Endothelial cell (in vitro differentiated cells): ENCODE measurements around the gene CABP7. TPM values are rescaled to one million over a fixed set of nuclear protein-coding genes. Genes with fewer than 3 reads are reported as not detected.
A peak's percentile ranks its signal among the peaks of the same experiment; 100 is the strongest.

Experiments used
- DNase-seq: peaks from one replicate; pipeline ENCODE4 v3.0.0; 2021; ENCODE audit warnings: low spot score
- H3K27ac Mint-ChIP-seq: one replicate; pipeline ENCODE4 v1.8.0; 2021; ENCODE audit warnings: mixed read lengths, inconsistent platforms; ENCODE audit not compliant: unreplicated experiment
- H3K27me3 Mint-ChIP-seq: one replicate; pipeline ENCODE4 v1.8.0; 2021; ENCODE audit warnings: mild to moderate bottlenecking, moderate library complexity, mixed read lengths, inconsistent platforms; ENCODE audit not compliant: unreplicated experiment
- H3K36me3 Mint-ChIP-seq: one replicate; pipeline ENCODE4 v1.8.0; 2021; ENCODE audit warnings: mild to moderate bottlenecking, low read depth, mixed read lengths, inconsistent platforms; ENCODE audit not compliant: unreplicated experiment
- H3K4me1 Mint-ChIP-seq: one replicate; pipeline ENCODE4 v1.8.0; 2021; ENCODE audit warnings: mild to moderate bottlenecking, mixed read lengths, inconsistent platforms; ENCODE audit not compliant: unreplicated experiment
- H3K4me3 Mint-ChIP-seq: one replicate; pipeline ENCODE4 v1.8.0; 2021; ENCODE audit warnings: mild to moderate bottlenecking, mixed read lengths, inconsistent platforms; ENCODE audit not compliant: unreplicated experiment
- H3K9me3 Mint-ChIP-seq: one replicate; pipeline ENCODE4 v1.8.0; 2021; ENCODE audit warnings: mixed read lengths, inconsistent platforms; ENCODE audit not compliant: unreplicated experiment
- total RNA-seq: library from RNA; stranded (reverse); fragmentation: NEBNext Ultra II Directional; extraction: Animal tissue kit (Norgen Biotek cat#: 25700); gene quantifications from one replicate; pipeline ENCODE4 v1.2.1, GENCODE V29; 2021; ENCODE audit not compliant: unreplicated experiment
- TF ChIP-seq, protein P1 (sequence below): fragments of 200-600 bp; sonication (generic); IDR thresholded peaks from one replicate; pipeline ENCODE4 v1.5.0; 2021; ENCODE audit warnings: antibody characterized with exemption; ENCODE audit not compliant: unreplicated experiment

The CABP7 gene
- total RNA-seq, 1 donor from 2014 or later = not detected

DNA sequence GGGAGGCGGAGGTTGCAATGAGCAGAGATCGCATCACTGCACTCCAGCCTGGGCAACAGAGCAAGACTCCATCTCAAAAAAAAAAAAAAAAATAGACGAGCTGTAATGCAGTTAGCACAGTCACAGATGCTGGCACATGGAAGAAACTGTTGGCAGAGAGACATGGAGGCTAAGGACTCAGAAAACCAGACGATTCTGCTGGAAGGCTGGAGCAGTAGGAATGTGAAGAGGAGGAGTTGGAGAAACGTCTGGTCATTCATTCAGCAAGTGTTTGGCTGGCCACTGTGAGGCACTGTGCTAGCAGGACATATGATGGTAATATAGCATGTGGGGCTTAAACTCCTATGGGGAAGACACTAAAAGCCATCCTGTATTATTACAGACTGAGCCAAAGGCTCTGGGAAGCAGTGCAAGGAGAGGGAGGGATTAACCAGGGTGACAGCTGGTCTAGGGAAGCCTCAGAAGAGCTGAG lies 52.4 kb downstream of the CABP7 start:
- Mint-ChIP-seq H3K36me3 (peaks cover 4% of the 10 kb centered on the region), H3K9me3 (no peaks in the 10 kb centered on the region), H3K4me1 (peaks cover 14% of the 10 kb centered on the region), H3K27me3 (no peaks in the 10 kb centered on the region), H3K4me3 (no peak overlapping the region), H3K27ac (no peak overlapping the region)
- no peak for DNase-seq
- TF ChIP-seq, protein P1, sequence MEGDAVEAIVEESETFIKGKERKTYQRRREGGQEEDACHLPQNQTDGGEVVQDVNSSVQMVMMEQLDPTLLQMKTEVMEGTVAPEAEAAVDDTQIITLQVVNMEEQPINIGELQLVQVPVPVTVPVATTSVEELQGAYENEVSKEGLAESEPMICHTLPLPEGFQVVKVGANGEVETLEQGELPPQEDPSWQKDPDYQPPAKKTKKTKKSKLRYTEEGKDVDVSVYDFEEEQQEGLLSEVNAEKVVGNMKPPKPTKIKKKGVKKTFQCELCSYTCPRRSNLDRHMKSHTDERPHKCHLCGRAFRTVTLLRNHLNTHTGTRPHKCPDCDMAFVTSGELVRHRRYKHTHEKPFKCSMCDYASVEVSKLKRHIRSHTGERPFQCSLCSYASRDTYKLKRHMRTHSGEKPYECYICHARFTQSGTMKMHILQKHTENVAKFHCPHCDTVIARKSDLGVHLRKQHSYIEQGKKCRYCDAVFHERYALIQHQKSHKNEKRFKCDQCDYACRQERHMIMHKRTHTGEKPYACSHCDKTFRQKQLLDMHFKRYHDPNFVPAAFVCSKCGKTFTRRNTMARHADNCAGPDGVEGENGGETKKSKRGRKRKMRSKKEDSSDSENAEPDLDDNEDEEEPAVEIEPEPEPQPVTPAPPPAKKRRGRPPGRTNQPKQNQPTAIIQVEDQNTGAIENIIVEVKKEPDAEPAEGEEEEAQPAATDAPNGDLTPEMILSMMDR = no peak

DNA sequence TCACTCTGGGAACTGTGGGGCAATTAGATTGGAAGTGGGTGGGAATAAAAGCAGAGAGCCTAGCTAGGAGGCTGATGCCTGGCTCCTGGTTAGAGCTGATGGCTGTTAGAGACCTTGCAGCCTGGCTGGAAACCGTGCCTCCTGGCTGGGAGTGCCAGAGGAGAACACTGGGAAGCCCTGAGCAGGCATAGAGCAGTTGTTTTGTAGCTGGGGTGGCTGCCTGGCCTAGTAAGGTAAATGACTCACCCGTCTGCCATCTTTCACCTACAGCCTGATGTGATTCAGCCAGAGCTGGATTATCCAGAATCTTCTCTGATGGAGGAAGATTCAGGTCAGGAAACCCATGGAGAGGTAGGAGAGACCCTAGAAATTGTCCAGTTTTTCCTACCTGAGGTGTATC lies 53.4 kb downstream of the CABP7 start:
- Mint-ChIP-seq H3K36me3 (peaks cover 4% of the 10 kb centered on the region), H3K27me3 (no peaks in the 10 kb centered on the region), H3K4me3 (no peak overlapping the region), H3K9me3 (no peaks in the 10 kb centered on the region), H3K27ac (no peak overlapping the region), H3K4me1 (peaks cover 3% of the 10 kb centered on the region)
- DNase-seq = no peak
- TF ChIP-seq, protein P1 = no peak

DNA sequence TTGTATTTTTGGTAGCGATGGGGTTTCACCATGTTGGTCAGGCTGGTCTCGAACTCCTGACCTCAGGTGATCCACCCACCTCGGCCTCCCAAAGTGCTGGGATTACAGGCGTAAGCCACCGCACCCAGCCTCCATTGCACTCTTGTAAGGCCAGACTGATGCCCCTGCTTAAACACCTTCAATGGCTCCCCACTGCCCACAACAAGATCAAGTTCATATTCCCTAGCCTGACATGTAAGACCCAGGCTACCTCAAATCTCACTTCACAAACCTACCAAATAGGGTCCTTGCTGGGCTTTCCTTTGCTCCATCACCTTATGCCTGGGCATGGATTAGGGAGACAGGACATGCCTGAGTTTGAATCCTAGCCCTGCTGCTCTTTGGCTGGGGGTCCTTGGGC lies 60.4 kb downstream of the CABP7 start:
- no peak overlapping the region for H3K4me3 Mint-ChIP-seq
- peaks cover 17% of the 10 kb centered on the region for H3K4me1 Mint-ChIP-seq
- no peak overlapping the region for H3K27ac Mint-ChIP-seq
- no peaks in the 10 kb centered on the region for H3K9me3 Mint-ChIP-seq
- no peaks in the 10 kb centered on the region for H3K27me3 Mint-ChIP-seq
- TF ChIP-seq, protein P1 = no peak
- H3K36me3 Mint-ChIP-seq = no peaks in the 10 kb centered on the region
- no peak for DNase-seq

DNA sequence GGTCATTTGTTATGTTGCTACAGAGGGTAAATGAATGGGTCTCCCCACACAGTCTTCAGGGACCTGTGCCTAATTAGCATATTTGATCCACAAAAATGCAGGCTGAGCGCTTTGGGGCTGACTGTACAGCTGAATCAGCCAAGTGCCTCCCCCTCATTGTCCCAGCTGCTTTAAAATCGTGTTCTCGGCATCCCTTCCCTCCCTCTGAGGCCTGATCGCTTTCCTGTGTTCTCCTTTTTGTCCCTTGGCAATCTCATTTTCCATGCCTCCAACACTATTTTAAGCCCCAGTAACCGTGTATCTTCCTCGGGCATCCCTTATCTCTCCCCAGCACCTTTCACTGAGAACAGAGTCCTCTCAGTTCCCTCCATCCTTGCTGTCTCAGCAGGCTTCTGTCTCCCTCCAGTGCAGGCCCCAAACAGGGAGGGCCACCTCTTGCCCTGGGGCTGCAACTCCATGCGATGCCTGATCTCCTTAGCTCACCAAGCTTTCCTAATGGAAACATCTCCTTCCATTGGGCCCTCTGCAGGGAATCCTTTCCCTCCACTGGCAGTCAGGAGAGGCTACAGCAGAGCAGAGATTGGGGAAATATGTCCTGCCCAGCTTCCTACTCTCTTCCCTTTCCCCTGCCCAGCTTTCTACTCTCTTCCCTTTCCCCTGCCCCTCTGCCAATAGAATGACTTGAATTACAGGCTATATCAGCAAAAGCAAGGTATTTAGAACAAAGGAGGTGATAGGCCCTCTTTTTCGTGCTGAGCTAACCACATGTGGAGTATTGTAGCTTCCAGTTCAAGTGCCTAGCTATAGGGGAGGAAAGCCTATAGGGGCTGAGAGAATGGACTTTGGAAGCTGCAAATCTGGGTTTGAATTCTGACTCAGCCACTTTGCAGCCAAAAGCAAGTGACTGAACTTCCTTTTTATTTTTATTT lies 61.2 kb downstream of the CABP7 start:
- H3K27ac Mint-ChIP-seq = peak overlapping the region; percentile 43
- no peak for DNase-seq
- no peaks in the 10 kb centered on the region for H3K27me3 Mint-ChIP-seq
- peaks cover 17% of the 10 kb centered on the region for H3K4me1 Mint-ChIP-seq
- TF ChIP-seq, protein P1 = no peak
- no peaks in the 10 kb centered on the region for H3K36me3 Mint-ChIP-seq
- no peaks in the 10 kb centered on the region for H3K9me3 Mint-ChIP-seq
- no peak overlapping the region for H3K4me3 Mint-ChIP-seq

Other genes starting within 250 kb of the CABP7 start
- 18.2 TPM for gene NEFH, start 239.8 kb upstream of the CABP7 start, total RNA-seq
- 76.4 TPM for gene THOC5, start 166.2 kb upstream of the CABP7 start, total RNA-seq
- 78.0 TPM for gene NIPSNAP1, start 138.9 kb upstream of the CABP7 start, total RNA-seq
- 44.3 TPM for gene NF2, start 116.4 kb upstream of the CABP7 start, total RNA-seq
- 20.2 TPM for gene ZMAT5, start 47.0 kb downstream of the CABP7 start, total RNA-seq
- 84.6 TPM for gene UQCR10, start 47.4 kb downstream of the CABP7 start, total RNA-seq
- gene ASCC2, start 118.3 kb downstream of the CABP7 start, total RNA-seq = 85.5 TPM
- 39.1 TPM for gene MTMR3, start 163.2 kb downstream of the CABP7 start, total RNA-seq